Suprapubic skin (tissue), 4 donors: ENCODE data around the gene MRPL40.

ENCODE experiments used
- POLR2A ChIP-seq, 2 donors: fragments of 450-650 bp; IDR thresholded peaks; one replicate each; pipeline ENCODE4 v1.6.1; 2017; ENCODE audit warnings: antibody characterized with exemption in 2 of 2, mild to moderate bottlenecking in 2 of 2, moderate library complexity in 2 of 2
- POLR2AphosphoS5 ChIP-seq, 3 donors: sonication (generic); formaldehyde crosslinking; IDR thresholded peaks; one replicate each; pipeline ENCODE4 v1.6.1; 2017; ENCODE audit warnings: antibody characterized with exemption in 3 of 3
- TF ChIP-seq, protein P1 (sequence below), 2 donors: fragments of 200-600 bp in 1 of 2; fragments of 450-650 bp in 1 of 2; sonication (generic) in 1 of 2; IDR thresholded peaks; one replicate each; pipeline ENCODE4 v1.5.1; 2016 to 2019; ENCODE audit warnings: antibody characterized with exemption in 2 of 2, mild to moderate bottlenecking in 1 of 2, moderate library complexity in 1 of 2

- no peak for TF ChIP-seq POLR2A (IDR thresholded peaks at IDR 0.05)
- TF ChIP-seq, protein P1, sequence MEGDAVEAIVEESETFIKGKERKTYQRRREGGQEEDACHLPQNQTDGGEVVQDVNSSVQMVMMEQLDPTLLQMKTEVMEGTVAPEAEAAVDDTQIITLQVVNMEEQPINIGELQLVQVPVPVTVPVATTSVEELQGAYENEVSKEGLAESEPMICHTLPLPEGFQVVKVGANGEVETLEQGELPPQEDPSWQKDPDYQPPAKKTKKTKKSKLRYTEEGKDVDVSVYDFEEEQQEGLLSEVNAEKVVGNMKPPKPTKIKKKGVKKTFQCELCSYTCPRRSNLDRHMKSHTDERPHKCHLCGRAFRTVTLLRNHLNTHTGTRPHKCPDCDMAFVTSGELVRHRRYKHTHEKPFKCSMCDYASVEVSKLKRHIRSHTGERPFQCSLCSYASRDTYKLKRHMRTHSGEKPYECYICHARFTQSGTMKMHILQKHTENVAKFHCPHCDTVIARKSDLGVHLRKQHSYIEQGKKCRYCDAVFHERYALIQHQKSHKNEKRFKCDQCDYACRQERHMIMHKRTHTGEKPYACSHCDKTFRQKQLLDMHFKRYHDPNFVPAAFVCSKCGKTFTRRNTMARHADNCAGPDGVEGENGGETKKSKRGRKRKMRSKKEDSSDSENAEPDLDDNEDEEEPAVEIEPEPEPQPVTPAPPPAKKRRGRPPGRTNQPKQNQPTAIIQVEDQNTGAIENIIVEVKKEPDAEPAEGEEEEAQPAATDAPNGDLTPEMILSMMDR (IDR thresholded peaks at IDR 0.05) = no peak
- TF ChIP-seq POLR2AphosphoS5 (IDR thresholded peaks at IDR 0.05) = no peak
These were observed 13.3 kb upstream of the MRPL40 start for GRCh38 chr22:19419086-19419463.
